Heart left ventricle (tissue), 16 donors: Measurements from ENCODE around the gene C20orf204. TPM values are rescaled to one million over a fixed set of nuclear protein-coding genes. Genes with fewer than 3 reads are reported as not detected.

Experiments used
- ATAC-seq, 4 donors: fragments of 200-7000 bp; cut with Tn5 transposase; one replicate each; pipeline ENCODE4 v1.9.1; 2020 to 2022; ENCODE audit warnings: moderate library complexity in 4 of 4, mild to moderate bottlenecking in 3 of 4, moderate number of reproducible peaks in 1 of 4
- DNase-seq, 5 donors: peaks; one replicate each; pipeline ENCODE4 v3.0.0-alpha.2; 2020
- H3K27ac ChIP-seq, 12 donors: fragments of 200-600 bp; sonication (generic) in 4 of 12; one replicate each; pipeline versions ENCODE4 v1.5.0 to v1.8.0; 2016 to 2022; ENCODE audit warnings: mild to moderate bottlenecking in 2 of 12
- H3K27me3 ChIP-seq, 9 donors: fragments of 200-600 bp; sonication (generic) in 2 of 9; one replicate each; pipeline versions ENCODE4 v1.5.1 to v1.8.0; 2016 to 2022; ENCODE audit warnings: mild to moderate bottlenecking in 3 of 9
- H3K36me3 ChIP-seq, 9 donors: fragments of 200-600 bp; sonication (generic) in 2 of 9; one replicate each; pipeline versions ENCODE4 v1.5.0 to v1.8.0; 2018 to 2022; ENCODE audit warnings: mild to moderate bottlenecking in 2 of 9
- H3K4me1 ChIP-seq, 12 donors: fragments of 200-600 bp; sonication (generic) in 4 of 12; one replicate each; pipeline versions ENCODE4 v1.5.0 to v1.8.0; 2016 to 2022; ENCODE audit warnings: mild to moderate bottlenecking in 3 of 12
- H3K4me3 ChIP-seq, 12 donors: fragments of 200-600 bp; sonication (generic) in 4 of 12; one replicate each; pipeline versions ENCODE4 v1.5.0 to v1.8.0; 2017 to 2022; ENCODE audit warnings: mild to moderate bottlenecking in 9 of 12, moderate library complexity in 4 of 12
- H3K9me3 ChIP-seq, 12 donors: fragments of 200-600 bp; sonication (generic) in 4 of 12; one replicate each; pipeline versions ENCODE4 v1.5.0 to v1.8.0; 2016 to 2022; ENCODE audit warnings: mild to moderate bottlenecking in 1 of 12
- POLR2A ChIP-seq, 2 donors: fragments of 450-650 bp; IDR thresholded peaks; one replicate each; pipeline ENCODE4 v1.6.1; 2017; ENCODE audit warnings: antibody characterized with exemption in 2 of 2, mild to moderate bottlenecking in 2 of 2, moderate library complexity in 2 of 2
- WGBS, 4 donors: extraction: QIAGEN DNeasy Blood & Tissue Kit in 2 of 4; methylation state at CpG; one replicate each; pipeline versions ENCODE4 v1.1.5 to v1.1.7; 2013 to 2018; 5-methylcytosine and 5-hydroxymethylcytosine counted together
- intact Hi-C, 10 donors: fragments of 100-400 bp; cut with DNase I; formaldehyde crosslinking; loops; one replicate each; pipeline versions ENCODE4 v1.11.1 to v1.14.2; 2022
- polyA plus RNA-seq, 2 donors: library from polyadenylated mRNA; stranded (reverse); fragments of 200-250 nt; gene quantifications; one replicate each; pipeline ENCODE4 v1.2.3, GENCODE V29; 2013
- total RNA-seq, 9 donors: library from RNA; depleted of rRNA in 2 of 9; stranded (reverse); fragments of >200 nt in 2 of 9; fragmentation: NEBNext Ultra II Directional in 3 of 9; extraction: Animal tissue kit (Norgen Biotek cat#: 25700) in 3 of 9; gene quantifications; one replicate each; pipeline versions ENCODE4 v1.1.0 to v1.2.4, GENCODE V29; 2016 to 2023
- TF ChIP-seq, protein P1 (sequence below), 12 donors: fragments of 200-600 bp; sonication (generic) in 4 of 12; IDR thresholded peaks; one replicate each; pipeline versions ENCODE4 v1.5.0 to v1.8.0; 2018 to 2022; ENCODE audit warnings: antibody characterized with exemption in 12 of 12, mild to moderate bottlenecking in 5 of 12
- donor health status: ischemic (EF 13 %, LVEDD 7.1; RV severe dilation, severe dysfunction).
- donor health status: healthy with polysubstance abuse.
- donor health status: DM: no; HTN: yes; CAD: no.
- donor health status: DM: no; HTN: no; CAD: no.
- donor health status: ischemic (EF 25% LVEDD 6.9; RV normal size, moderate dysfunction).
- donor health status: ischemic (EF 25% LVEDD 5.7; RV mildly dilated, moderate dysfunction).
- donor health status: healthy.
- donor health status: DM: yes; HTN: yes; CAD: no.
- donor health status: ischemic (EF 35%, LVEDD 5.7; RV mildly dilated, moderate dysfunction).
- donor health status: nonischemic (EF 11% LVEDD 7.7; RV severe dilation, severe dysfunction).
- donor health status: DM: yes; HTN: yes; CAD: no.
- donor health status: PGD.
- donor health status: ischemic (EF 29% LVEDD 5.4; RV normal size, mild dysfunction).
- donor health status: nonischemic (EF 23%, LVEDD 6.1; RV moderate dilation, normal function).

Gene C20orf204
- total and polyA plus RNA-seq, 11 donors: 0.16 to 1.2 (median 0.42) TPM

DNA sequence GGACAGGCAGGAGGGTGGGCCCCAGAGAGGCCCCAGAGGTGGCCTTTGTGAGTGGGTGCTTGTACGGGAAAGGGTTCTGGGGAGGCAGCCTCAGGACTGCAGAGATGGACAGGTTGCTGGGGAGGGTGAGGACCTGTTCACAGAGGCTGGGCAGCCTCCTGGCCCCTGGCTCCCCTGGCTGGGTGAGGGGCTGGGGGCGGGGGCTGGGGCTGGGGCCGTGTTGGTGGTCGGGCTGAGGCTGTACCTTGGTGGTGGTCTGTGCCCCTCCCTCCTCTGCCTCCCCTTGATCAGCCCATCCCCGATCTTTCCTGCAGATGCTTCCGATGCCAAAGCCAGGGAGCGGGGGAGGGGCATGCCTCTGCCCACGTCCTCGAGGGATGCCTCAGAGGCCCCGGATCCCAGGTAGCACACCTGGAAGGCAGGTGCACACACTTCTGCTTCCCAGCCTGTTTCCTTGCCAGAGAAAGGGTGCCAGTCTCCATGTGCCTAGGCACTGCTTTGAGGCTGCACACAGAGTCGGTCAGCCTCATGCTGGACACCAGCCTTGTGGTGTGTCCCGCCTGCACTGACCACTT lies 31.8 kb downstream of the C20orf204 start:
- Histone ChIP-seq H3K4me3 (no peak overlapping the region), H3K36me3 (peaks cover 0 to 14% (median 8%) of the 10 kb centered on the region in 9 donors), H3K9me3 (no peaks in the 10 kb centered on the region), H3K4me1 (peaks cover 2 to 35% (median 13%) of the 10 kb centered on the region in 12 donors), H3K27me3 (no peaks in the 10 kb centered on the region), H3K27ac (no peak overlapping the region)
- TF ChIP-seq, protein P1, sequence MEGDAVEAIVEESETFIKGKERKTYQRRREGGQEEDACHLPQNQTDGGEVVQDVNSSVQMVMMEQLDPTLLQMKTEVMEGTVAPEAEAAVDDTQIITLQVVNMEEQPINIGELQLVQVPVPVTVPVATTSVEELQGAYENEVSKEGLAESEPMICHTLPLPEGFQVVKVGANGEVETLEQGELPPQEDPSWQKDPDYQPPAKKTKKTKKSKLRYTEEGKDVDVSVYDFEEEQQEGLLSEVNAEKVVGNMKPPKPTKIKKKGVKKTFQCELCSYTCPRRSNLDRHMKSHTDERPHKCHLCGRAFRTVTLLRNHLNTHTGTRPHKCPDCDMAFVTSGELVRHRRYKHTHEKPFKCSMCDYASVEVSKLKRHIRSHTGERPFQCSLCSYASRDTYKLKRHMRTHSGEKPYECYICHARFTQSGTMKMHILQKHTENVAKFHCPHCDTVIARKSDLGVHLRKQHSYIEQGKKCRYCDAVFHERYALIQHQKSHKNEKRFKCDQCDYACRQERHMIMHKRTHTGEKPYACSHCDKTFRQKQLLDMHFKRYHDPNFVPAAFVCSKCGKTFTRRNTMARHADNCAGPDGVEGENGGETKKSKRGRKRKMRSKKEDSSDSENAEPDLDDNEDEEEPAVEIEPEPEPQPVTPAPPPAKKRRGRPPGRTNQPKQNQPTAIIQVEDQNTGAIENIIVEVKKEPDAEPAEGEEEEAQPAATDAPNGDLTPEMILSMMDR (IDR thresholded peaks at IDR 0.05): no peak
- TF ChIP-seq POLR2A (IDR thresholded peaks at IDR 0.05): no peak
- ATAC-seq (no peak), DNase-seq (no peak)
- WGBS, 4 donors: 71 to 90% (median 78%) methylated on average over 4 to 12 of the region's 12 CpGs
- intact Hi-C loops: loop anchor here in 1 of 10 donors (10.0 kb wide), 1 partner anchor 173 kb away; the partner anchor contains the start of gene DNAJC5

DNA sequence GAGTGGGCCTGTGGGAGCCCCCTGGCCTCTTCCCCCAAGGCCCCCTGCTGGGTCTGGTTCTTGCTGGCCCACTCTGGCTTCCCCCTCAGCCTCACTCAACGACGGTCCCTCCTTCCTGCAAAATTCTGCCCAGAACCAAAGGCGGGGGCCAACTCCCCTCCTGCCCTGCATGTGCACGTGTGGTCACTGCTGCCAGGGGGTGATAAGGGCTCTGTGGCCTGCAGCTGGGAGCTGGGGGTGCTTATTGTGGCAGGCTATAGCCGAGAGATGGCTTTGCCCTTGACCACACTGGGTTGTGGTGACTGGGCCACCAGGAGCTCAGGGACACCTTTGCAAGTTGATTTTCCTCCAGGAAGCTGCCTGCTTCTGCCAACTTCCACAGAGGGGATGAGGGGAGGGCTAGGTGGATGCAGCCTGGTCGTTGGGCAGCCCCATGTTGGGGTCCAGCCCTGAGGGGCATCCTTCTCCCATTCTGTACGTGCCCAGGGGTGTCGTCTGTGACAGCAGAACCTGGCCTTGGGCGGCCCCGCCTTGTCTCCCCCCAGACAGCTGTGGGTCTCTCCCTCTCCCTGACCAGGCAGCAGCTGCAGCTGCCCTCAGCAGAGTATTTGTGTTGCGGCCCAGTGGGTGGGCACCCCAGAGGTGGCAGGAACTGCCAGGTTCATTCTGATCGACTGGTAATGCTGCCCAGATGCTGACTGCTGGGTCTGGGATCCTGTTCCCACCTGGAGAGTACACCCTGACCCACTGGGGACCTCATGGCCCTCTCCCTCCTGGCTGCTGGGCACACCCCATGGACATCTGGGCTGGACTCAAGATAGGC lies 32.6 kb downstream of the C20orf204 start:
- ATAC-seq: no peak
- DNase-seq: no peak
- WGBS, 4 donors: 78 to 92% (median 85%) methylated on average over 10 to 12 of the region's 12 CpGs
- TF ChIP-seq POLR2A (IDR thresholded peaks at IDR 0.05): no peak
- TF ChIP-seq, protein P1 (IDR thresholded peaks at IDR 0.05): no peak
- intact Hi-C loops: loop anchor here in 1 of 10 donors (10.0 kb wide), 1 partner anchor 174 kb away; the partner anchor contains the start of gene DNAJC5
- Histone ChIP-seq H3K36me3 (peaks cover 0 to 21% (median 14%) of the 10 kb centered on the region in 9 donors), H3K27me3 (no peaks in the 10 kb centered on the region), H3K9me3 (no peaks in the 10 kb centered on the region), H3K4me1 (peaks cover 2 to 33% (median 11%) of the 10 kb centered on the region in 12 donors), H3K27ac (no peak overlapping the region), H3K4me3 (no peak overlapping the region)

DNA sequence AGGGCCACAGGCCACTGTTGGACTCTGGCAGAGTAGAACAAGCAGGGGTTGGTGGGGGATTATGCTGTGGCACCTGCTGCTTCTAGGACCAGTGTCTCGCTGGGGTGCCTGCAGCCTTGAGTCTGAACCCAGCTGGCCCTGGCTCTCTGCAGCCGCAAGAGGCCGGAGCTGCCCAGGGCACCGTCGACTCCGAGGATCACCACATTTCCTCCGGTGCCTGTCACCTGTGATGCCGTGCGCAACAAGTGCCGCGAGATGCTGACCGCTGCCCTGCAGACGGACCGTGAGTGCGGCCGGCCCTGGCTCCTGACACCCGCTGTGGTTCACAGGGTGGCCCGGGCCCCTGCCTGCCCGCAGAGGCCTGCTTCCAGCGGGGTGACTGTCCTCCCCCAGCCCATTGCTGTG lies 33.2 kb downstream of the C20orf204 start:
- intact Hi-C loops: loop anchor here in 1 of 10 donors (10.0 kb wide), 1 partner anchor 174 kb away; the partner anchor contains the start of gene DNAJC5
- WGBS, 4 donors: 88 to 93% (median 93%) methylated on average over 8 to 20 of the region's 20 CpGs

More for the DNA sequence above, 33.2 kb downstream of the C20orf204 start:
- no peak overlapping the region for H3K27ac ChIP-seq
- no peak for DNase-seq
- H3K9me3 ChIP-seq: no peaks in the 10 kb centered on the region
- no peak for ATAC-seq
- H3K36me3 ChIP-seq: peaks cover 0 to 27% (median 19%) of the 10 kb centered on the region in 9 donors
- H3K4me1 ChIP-seq: peaks cover 0 to 27% (median 5%) of the 10 kb centered on the region in 12 donors
- no peak overlapping the region for H3K4me3 ChIP-seq
- TF ChIP-seq POLR2A (IDR thresholded peaks at IDR 0.05): no peak
- TF ChIP-seq, protein P1 (IDR thresholded peaks at IDR 0.05): no peak
- H3K27me3 ChIP-seq: no peaks in the 10 kb centered on the region
